Caco-2 (cell line): Measurements from ENCODE around the gene CDC34. TPM values are rescaled to one million over a fixed set of nuclear protein-coding genes. Genes with fewer than 3 reads are reported as not detected.

ENCODE experiments used
- BruUV-seq: library from RNA; stranded (reverse); fragments of 400-500 nt; replicated peaks from 2 replicates; lab custom pipeline; 2021; lab: Mats Ljungman, UMichigan
- CTCF ChIA-PET: fragments of 300-600 bp; sonication (Branson Sonifier 250); formaldehyde crosslinking; loops from one replicate; lab custom pipeline; 2022; ENCODE audit warnings: antibody characterized with exemption; lab: Charles Lee
- POLR2A ChIA-PET: fragments of 300-600 bp; sonication (Branson Sonifier 250); formaldehyde crosslinking; loops from one replicate; lab custom pipeline; 2022; ENCODE audit warnings: antibody characterized with exemption; lab: Charles Lee
- DNase-seq, 2 experiments: peaks; one replicate each; pipeline versions ENCODE4 v3.0.0 to v3.0.0-alpha.2; 2020 to 2022
- H3K27me3 ChIP-seq: replicated peaks from 2 replicates; pipeline ENCODE4 v1.6.0; 2011; ENCODE audit warnings: low read length; ENCODE audit not compliant: control insufficient read depth, insufficient read depth
- H3K36me3 ChIP-seq: 2 replicates; pipeline ENCODE4 v1.5.1; 2011; ENCODE audit warnings: low read length; ENCODE audit not compliant: control insufficient read depth, insufficient read depth
- H3K4me1 ChIP-seq: fragments of 250-450 bp; sonication (Bioruptor Pico); 2 replicates; pipeline ENCODE4 v1.5.1; 2020; ENCODE audit warnings: mild to moderate bottlenecking
- H3K4me3 ChIP-seq: 2 replicates; pipeline ENCODE4 v1.5.1; 2011; ENCODE audit warnings: low read depth, mild to moderate bottlenecking, control low read depth, low read length
- H3K9me3 ChIP-seq: fragments of 250-450 bp; sonication (Bioruptor Pico); 2 replicates; pipeline ENCODE4 v1.5.1; 2020; ENCODE audit warnings: mild to moderate bottlenecking, moderate library complexity
- H3K27ac Mint-ChIP-seq: one replicate; pipeline ENCODE4 v1.8.0; 2022; ENCODE audit warnings: mixed read lengths; ENCODE audit not compliant: unreplicated experiment
- H3K27me3 Mint-ChIP-seq: one replicate; pipeline ENCODE4 v1.8.0; 2022; ENCODE audit warnings: mixed read lengths; ENCODE audit not compliant: insufficient read depth, unreplicated experiment
- H3K36me3 Mint-ChIP-seq: one replicate; pipeline ENCODE4 v1.8.0; 2022; ENCODE audit warnings: mild to moderate bottlenecking, mixed read lengths; ENCODE audit not compliant: insufficient read depth, unreplicated experiment
- H3K4me1 Mint-ChIP-seq: one replicate; pipeline ENCODE4 v1.8.0; 2022; ENCODE audit warnings: low read depth, mixed read lengths; ENCODE audit not compliant: unreplicated experiment
- H3K4me3 Mint-ChIP-seq: one replicate; pipeline ENCODE4 v1.8.0; 2022; ENCODE audit warnings: mild to moderate bottlenecking, moderate library complexity, mixed read lengths; ENCODE audit not compliant: unreplicated experiment
- H3K9me3 Mint-ChIP-seq: one replicate; pipeline ENCODE4 v1.8.0; 2022; ENCODE audit warnings: mixed read lengths; ENCODE audit not compliant: unreplicated experiment
- intact Hi-C: fragments of 100-400 bp; cut with micrococcal nuclease; formaldehyde crosslinking; loops from one replicate; pipeline ENCODE4 v1.10.0; 2022; ENCODE audit not compliant: unreplicated experiment
- total RNA-seq: library from RNA; stranded (reverse); gene quantifications from 2 replicates; pipeline ENCODE4 v1.2.3, GENCODE V29; 2022
- TF ChIP-seq, protein P1 (sequence below), 2 experiments: fragments of 200-600 bp in 1 of 2; IDR thresholded peaks; 1 replicate in 1 of 2; 2 replicates in 1 of 2; pipeline versions ENCODE4 v1.5.1 to v1.8.0; 2011 to 2022; ENCODE audit warnings: antibody characterized with exemption in 1 of 2, control low read depth in 1 of 2, inconsistent platforms in 1 of 2, low read depth in 1 of 2, low read length in 1 of 2, mild to moderate bottlenecking in 1 of 2, moderate library complexity in 1 of 2; ENCODE audit not compliant: insufficient read depth in 1 of 2, severe bottlenecking in 1 of 2, unreplicated experiment in 1 of 2

CDC34 gene
- total RNA-seq, 1 experiment from 2014 or later, result 129 TPM

DNA sequence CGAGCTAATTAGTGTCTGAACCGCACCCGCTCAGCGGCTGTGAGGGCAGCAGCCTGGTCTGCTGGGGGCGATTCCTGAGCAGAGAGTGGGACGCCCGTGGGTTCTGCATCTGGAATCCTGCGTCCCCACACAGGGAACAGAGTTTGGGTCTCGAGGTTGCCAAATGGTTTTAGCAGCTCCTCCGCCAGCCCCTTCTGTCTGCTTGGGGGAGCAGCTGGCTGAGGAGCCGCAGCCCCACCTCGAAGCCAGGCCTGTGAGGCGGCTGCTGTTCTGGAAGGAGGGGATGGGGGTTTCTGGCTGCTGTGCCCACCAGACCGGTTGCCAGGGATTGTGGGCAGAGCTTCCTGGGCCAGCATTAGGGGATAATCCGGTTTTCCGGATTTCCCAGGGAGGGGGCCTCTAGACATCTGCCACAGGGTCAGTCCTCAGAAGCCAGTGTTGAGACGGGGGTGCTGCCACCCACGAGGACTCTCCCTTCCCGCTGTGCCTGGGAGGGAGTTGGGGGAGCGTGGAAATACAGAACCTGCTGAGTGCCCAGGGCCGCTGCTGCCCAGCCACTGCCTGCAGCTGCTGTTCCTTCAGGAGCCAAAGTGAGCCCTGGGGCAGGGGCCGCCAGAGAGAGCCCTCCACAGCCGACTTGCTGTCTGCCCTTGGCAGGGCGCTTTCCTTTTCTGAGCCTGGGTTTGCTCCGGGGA is 2.0 kb downstream of the CDC34 start:
- Histone ChIP-seq H3K27me3 (no peaks in the 10 kb centered on the region), H3K4me1 (peaks cover 22% of the 10 kb centered on the region), H3K36me3 (peaks cover 1% of the 10 kb centered on the region; the same call in 1 of the 2 replicates), H3K4me3 (peak overlapping the region; percentile 94), H3K9me3 (no peaks in the 10 kb centered on the region)
- CTCF ChIA-PET, result interaction anchor here (3.1 kb wide), 1 partner anchor 27 kb away, joined by 28 read pairs; no protein-coding TSS in a partner anchor
- intact Hi-C loops, result loop anchor here (2.0 to 5.0 kb wide), 2 partner anchors 27 to 39 kb away; partner anchors contain the start of genes BSG and TPGS1
- no peak for DNase-seq
- TSS peak; percentile 36 for BruUV-seq
- Mint-ChIP-seq H3K27me3 (no peaks in the 10 kb centered on the region), H3K4me1 (peaks cover 1% of the 10 kb centered on the region), H3K9me3 (no peaks in the 10 kb centered on the region), H3K36me3 (peaks cover 29% of the 10 kb centered on the region), H3K4me3 (peak overlapping the region; percentile 82), H3K27ac (peak overlapping the region; percentile 72)
- TF ChIP-seq, protein P1, sequence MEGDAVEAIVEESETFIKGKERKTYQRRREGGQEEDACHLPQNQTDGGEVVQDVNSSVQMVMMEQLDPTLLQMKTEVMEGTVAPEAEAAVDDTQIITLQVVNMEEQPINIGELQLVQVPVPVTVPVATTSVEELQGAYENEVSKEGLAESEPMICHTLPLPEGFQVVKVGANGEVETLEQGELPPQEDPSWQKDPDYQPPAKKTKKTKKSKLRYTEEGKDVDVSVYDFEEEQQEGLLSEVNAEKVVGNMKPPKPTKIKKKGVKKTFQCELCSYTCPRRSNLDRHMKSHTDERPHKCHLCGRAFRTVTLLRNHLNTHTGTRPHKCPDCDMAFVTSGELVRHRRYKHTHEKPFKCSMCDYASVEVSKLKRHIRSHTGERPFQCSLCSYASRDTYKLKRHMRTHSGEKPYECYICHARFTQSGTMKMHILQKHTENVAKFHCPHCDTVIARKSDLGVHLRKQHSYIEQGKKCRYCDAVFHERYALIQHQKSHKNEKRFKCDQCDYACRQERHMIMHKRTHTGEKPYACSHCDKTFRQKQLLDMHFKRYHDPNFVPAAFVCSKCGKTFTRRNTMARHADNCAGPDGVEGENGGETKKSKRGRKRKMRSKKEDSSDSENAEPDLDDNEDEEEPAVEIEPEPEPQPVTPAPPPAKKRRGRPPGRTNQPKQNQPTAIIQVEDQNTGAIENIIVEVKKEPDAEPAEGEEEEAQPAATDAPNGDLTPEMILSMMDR (IDR thresholded peaks at IDR 0.05; ENCODE audit: insufficient read depth in 1 of 2, low read depth in 1 of 2, low read length in 1 of 2, severe bottlenecking in 1 of 2, unreplicated experiment in 1 of 2), result no peak
- POLR2A ChIA-PET, result interaction anchor here (0.5 to 1.7 kb wide), 3 partner anchors 8 to 50 kb away, joined by 3 to 9 read pairs (median 3); partner anchors contain the start of gene TPGS1

DNA sequence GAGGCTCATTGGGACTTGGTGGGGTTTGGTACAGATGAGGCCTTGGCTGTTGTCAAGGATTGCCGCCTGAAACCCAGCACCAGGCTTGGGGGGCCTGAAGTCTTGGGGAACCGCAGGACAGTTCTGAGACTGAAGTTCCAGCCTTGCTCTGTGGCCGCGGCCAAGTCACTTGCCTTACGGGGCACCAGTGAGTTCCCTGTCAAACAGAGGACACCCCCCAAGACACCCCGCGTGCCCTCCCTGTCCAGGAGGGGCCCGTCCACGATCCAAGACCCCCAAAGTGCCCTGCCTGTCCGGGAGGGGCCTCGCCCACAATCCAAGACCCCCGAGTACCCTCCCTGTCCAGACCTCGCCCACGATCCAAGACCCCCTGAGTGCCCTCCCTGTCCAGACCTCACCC is 2.5 kb downstream of the CDC34 start:
- intact Hi-C loops, result loop anchor here (5.0 kb wide), 1 partner anchor 38 kb away; the partner anchor contains the start of gene BSG

More for the DNA sequence above, 2.5 kb downstream of the CDC34 start:
- Mint-ChIP-seq H3K4me1 (no peaks in the 10 kb centered on the region), H3K27me3 (no peaks in the 10 kb centered on the region), H3K36me3 (peaks cover 34% of the 10 kb centered on the region), H3K4me3 (peak overlapping the region; percentile 82), H3K27ac (no peak overlapping the region), H3K9me3 (no peaks in the 10 kb centered on the region)
- H3K4me3 ChIP-seq, result no peak overlapping the region; the same call in 1 of the 2 replicates
- no peak for DNase-seq
- peaks cover 1% of the 10 kb centered on the region; the same call in 1 of the 2 replicates for H3K36me3 ChIP-seq
- H3K4me1 ChIP-seq, result peaks cover 19% of the 10 kb centered on the region
- CTCF ChIA-PET, result no interaction called here
- POLR2A ChIA-PET, result no interaction called here
- TF ChIP-seq, protein P1 (IDR thresholded peaks at IDR 0.05; ENCODE audit: insufficient read depth in 1 of 2, low read depth in 1 of 2, low read length in 1 of 2, severe bottlenecking in 1 of 2, unreplicated experiment in 1 of 2), result peak in 1 of 2 experiments; percentile 16
- no peaks in the 10 kb centered on the region for H3K9me3 ChIP-seq
- no peaks in the 10 kb centered on the region for H3K27me3 ChIP-seq
- no TSS peak for BruUV-seq
